RWPE1 (cell line): ENCODE measurements around the gene DNAH2.
A peak's percentile ranks its signal among the peaks of the same experiment; 100 is the strongest.

Source experiments
- CTCF ChIA-PET: fragments of 350-600 bp; sonication (Branson Sonifier 250); formaldehyde crosslinking; extraction: SDS; loops from one replicate; lab custom pipeline; 2021; lab: Yijun Ruan, JAX
- POLR2A ChIA-PET: fragments of 400-600 bp; formaldehyde crosslinking; extraction: SDS; loops from one replicate; lab custom pipeline; 2020; ENCODE audit warnings: antibody characterized with exemption; ENCODE audit not compliant: low non-redundant PET; lab: Yijun Ruan, JAX
- DNase-seq: peaks from one replicate; pipeline ENCODE4 v3.0.0; 2012; ENCODE audit warnings: low spot score
- H3K27ac ChIP-seq: fragments of 450-650 bp; 2 replicates; pipeline ENCODE4 v1.5.1; 2017
- CTCF ChIP-seq: fragments of 450-650 bp; conservative IDR thresholded peaks from 2 replicates; pipeline ENCODE4 v1.5.1; 2017; ENCODE audit warnings: low read depth, mild to moderate bottlenecking

Gene DNAH2

DNA sequence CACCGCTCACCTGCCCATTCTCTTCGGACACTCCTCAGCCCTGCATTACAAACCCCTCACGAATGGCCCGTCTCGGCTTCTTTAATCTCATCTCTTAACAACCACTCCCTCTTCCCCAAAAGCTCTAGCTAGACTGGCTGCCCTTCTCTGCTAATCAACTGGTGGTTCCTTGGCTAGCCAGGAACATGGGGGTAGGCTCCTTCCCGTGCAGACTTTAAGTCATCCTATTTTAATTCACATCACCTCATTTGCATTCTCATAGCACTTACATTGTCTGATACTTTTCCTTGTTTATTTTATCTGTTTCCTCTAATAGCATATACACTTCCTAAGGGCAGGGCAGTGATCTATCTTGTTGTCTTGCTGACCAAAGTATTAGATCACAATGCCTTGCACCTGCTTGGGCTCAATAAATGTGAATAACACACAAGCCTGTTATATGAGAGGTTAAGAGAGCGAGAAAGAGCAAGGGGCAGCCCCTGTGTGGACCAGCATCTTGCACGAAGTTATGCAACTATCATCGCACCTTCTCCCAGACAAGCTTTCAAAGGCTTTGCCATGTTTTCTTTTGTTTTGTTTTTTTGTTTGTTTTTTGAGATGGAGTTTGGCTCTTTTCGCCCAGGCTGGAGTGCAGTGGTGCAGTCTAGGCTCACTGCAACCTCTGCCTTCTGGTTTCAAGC lies 40.0 kb upstream of the DNAH2 start:
- 0 out of 2 replicates have a peak overlapping the region, but pooled peaks have one; percentile 5 for H3K27ac ChIP-seq
- no peak for TF ChIP-seq CTCF
- ChIA-PET CTCF (interaction anchor here (1.2 kb wide), 1 partner anchor 45 kb away, joined by 3 read pairs; no protein-coding TSS in a partner anchor), POLR2A (interaction anchor here (1.1 kb wide), 1 partner anchor 10 kb away, joined by 3 read pairs; the partner anchor contains the start of gene TP53)
- DNase-seq: no peak

DNA sequence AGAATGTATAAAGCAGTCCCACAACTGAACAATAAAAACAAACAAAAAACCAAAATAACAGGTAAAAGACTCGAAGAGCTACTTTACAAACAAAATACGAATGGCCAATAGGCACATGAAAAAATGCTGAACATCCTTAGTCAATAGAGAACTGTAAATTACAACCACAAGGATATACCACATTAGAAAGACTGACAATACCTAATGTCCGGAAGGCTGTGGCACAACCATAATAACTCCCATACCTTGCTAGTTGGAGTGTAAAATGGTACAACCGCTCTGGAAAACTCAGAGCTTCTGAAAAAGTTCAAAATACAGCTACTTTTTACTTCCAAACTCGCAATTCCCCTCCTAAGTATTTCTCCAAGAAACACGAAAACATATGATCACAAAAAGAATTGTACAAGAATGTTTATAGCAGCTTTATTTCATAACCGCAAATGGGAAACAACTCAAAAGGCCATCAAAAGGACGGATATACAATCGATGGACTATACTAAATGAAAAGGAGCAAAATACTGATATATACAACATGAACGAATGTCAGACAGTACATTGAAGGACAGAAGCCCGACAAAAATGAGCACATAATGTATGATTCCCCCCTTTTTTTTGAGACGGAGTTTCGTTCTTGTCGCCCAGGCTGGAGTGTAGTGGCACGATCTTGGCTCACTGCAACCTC lies 32.6 kb upstream of the DNAH2 start:
- POLR2A ChIA-PET: no interaction called here
- no peak for DNase-seq
- peak overlapping the region; percentile 97 for H3K27ac ChIP-seq
- no peak for TF ChIP-seq CTCF
- CTCF ChIA-PET: interaction anchor here (0.6 to 0.7 kb wide), 3 partner anchors 32 to 656 kb away, joined by 3 read pairs; no protein-coding TSS in a partner anchor

- ChIA-PET POLR2A (interaction anchor here (0.5 to 1.5 kb wide), 4 partner anchors 35 to 170 kb away, joined by 3 to 5 read pairs (median 4); partner anchors contain the start of genes ATP1B2 and SAT2), CTCF (interaction anchor here (0.6 to 0.7 kb wide), 7 partner anchors 28 to 655 kb away, joined by 3 to 4 read pairs (median 3); partner anchors contain the start of gene SOX15)
- DNase-seq: peak; percentile 89
- H3K27ac ChIP-seq: peak overlapping the region; percentile 97
- TF ChIP-seq CTCF: no peak
Observed at GRCh38 chr17:7685533-7686221, 31.9 kb upstream of the DNAH2 start.

DNA sequence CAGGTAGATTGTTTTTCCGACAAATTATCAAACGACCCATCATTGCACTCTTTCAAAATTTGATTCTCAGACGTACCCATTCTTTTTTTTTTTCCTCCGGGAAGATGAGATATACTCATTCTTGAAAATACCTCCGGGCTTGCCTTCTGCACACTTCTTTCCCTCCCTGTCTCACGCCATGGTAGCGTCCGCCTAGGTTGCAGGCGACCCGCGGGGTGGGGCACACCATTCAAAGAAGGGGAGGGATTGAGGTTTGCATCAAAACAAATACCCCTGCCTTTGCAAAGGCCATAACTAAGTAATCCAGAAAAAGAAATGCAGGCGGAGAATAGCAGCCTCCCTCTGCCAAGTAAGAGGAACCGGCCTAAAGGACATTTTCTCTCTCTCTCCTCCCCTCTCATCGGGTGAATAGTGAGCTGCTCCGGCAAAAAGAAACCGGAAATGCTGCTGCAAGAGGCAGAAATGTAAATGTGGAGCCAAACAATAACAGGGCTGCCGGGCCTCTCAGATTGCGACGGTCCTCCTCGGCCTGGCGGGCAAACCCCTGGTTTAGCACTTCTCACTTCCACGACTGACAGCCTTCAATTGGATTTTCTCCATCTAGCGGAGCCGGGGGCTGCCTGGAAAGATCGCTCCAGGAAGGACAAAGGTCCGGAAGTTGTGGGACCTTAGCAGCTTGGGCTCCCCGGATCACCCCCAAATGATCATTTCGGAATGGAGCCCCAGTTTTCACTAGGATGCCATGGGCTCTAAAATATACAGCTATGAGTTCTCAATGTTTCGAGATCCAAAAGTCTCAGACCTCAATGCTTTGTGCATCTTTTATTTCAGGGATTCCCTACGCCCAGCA lies 31.1 kb upstream of the DNAH2 start:
- CTCF ChIA-PET: interaction anchor here (0.6 to 1.8 kb wide), 11 partner anchors 13 to 332 kb away, joined by 3 to 14 read pairs (median 4); partner anchors contain the start of gene FXR2
- POLR2A ChIA-PET: interaction anchor here (0.5 to 1.5 kb wide), 9 partner anchors 25 to 170 kb away, joined by 3 to 5 read pairs (median 4); partner anchors contain the start of genes ATP1B2 and SAT2
- no peak for TF ChIP-seq CTCF
- peak overlapping the region; percentile 97 for H3K27ac ChIP-seq
- DNase-seq: peak; percentile 71

GRCh38 chr17:7687072-7687907 lies 30.3 kb upstream of the DNAH2 start, which contains the start of gene TP53:
TP53 (minus strand) TSS chr17:7687490; CDS start chr17:7676594, 10,896 bp downstream.
- TF ChIP-seq CTCF: no peak
- POLR2A ChIA-PET: interaction anchor here (0.5 to 1.5 kb wide), 12 partner anchors 10 to 229 kb away, joined by 3 to 7 read pairs (median 4); partner anchors contain the start of genes FXR2, RNF227 and SAT2
- CTCF ChIA-PET: interaction anchor here (0.6 to 1.8 kb wide), 17 partner anchors 8 to 424 kb away, joined by 3 to 14 read pairs (median 3); partner anchors contain the start of gene FXR2
- peak; percentile 85 for DNase-seq
- peak within 1 kb of the TSS; percentile 97 for H3K27ac ChIP-seq
